DND-41 (cell line): ENCODE results near the gene C11orf98.

Experiments
- ATAC-seq: fragments of 200-7000 bp; cut with Tn5 transposase; 3 replicates; pipeline ENCODE4 v1.9.1; 2021; ENCODE audit warnings: low read depth; ENCODE audit not compliant: insufficient read depth
- DNase-seq: peaks from one replicate; pipeline ENCODE4 v3.0.0-alpha.2; 2020
- H2AFZ ChIP-seq: 2 replicates; pipeline ENCODE4 v1.6.0; 2012; ENCODE audit warnings: low read depth, low read length
- H3K27ac ChIP-seq: 2 replicates; pipeline ENCODE4 v1.5.1; 2012; ENCODE audit warnings: low read length, inconsistent platforms
- H3K27me3 ChIP-seq: fragments of 200-600 bp; sonication (generic); 2 replicates; pipeline ENCODE4 v1.6.0; 2012; ENCODE audit warnings: low read length, mild to moderate bottlenecking, inconsistent platforms; ENCODE audit not compliant: insufficient read depth, poor library complexity
- H3K36me3 ChIP-seq: 2 replicates; pipeline ENCODE4 v1.5.1; 2012; ENCODE audit warnings: low read length, inconsistent platforms; ENCODE audit not compliant: insufficient read depth
- H3K4me1 ChIP-seq: 2 replicates; pipeline ENCODE4 v1.5.1; 2012; ENCODE audit warnings: mild to moderate bottlenecking, low read length; ENCODE audit not compliant: insufficient read depth
- H3K4me2 ChIP-seq: 2 replicates; pipeline ENCODE4 v1.6.0; 2012; ENCODE audit warnings: mild to moderate bottlenecking, moderate library complexity, low read length, inconsistent platforms; ENCODE audit not compliant: insufficient read depth
- H3K4me3 ChIP-seq, 2 experiments: fragments of 200-600 bp in 1 of 2; shearing (Covaris generic) in 1 of 2; 2 replicates each; pipeline ENCODE4 v1.5.1; 2012 to 2016; ENCODE audit warnings: inconsistent platforms in 2 of 2, low read length in 2 of 2, mild to moderate bottlenecking in 2 of 2, low read depth in 1 of 2, moderate library complexity in 1 of 2
- H3K79me2 ChIP-seq: 2 replicates; pipeline ENCODE4 v1.6.0; 2012; ENCODE audit warnings: low read length, inconsistent platforms; ENCODE audit not compliant: insufficient read depth
- H3K9ac ChIP-seq: 2 replicates; pipeline ENCODE4 v1.6.0; 2012; ENCODE audit warnings: low read depth, mild to moderate bottlenecking, inconsistent platforms, low read length, moderate library complexity
- H3K9me3 ChIP-seq: 2 replicates; pipeline ENCODE4 v1.5.1; 2012; ENCODE audit warnings: low read length, moderate library complexity, mild to moderate bottlenecking, inconsistent platforms; ENCODE audit not compliant: insufficient read depth, severe bottlenecking
- H4K20me1 ChIP-seq: 2 replicates; pipeline ENCODE4 v1.6.0; 2012; ENCODE audit warnings: low read length; ENCODE audit not compliant: insufficient read depth
- EZH2 ChIP-seq: IDR thresholded peaks from 3 replicates; pipeline ENCODE4 v1.6.1; 2012; ENCODE audit warnings: borderline replicate concordance, low read depth, mild to moderate bottlenecking, moderate library complexity, low read length, inconsistent platforms; ENCODE audit not compliant: severe bottlenecking
- TF ChIP-seq, protein P1 (sequence below): IDR thresholded peaks from 2 replicates; pipeline ENCODE4 v1.5.1; 2012; ENCODE audit warnings: borderline replicate concordance, low read length, moderate library complexity, mild to moderate bottlenecking; ENCODE audit not compliant: poor library complexity, severe bottlenecking; ENCODE audit errors: extremely low read depth

The C11orf98 gene

DNA sequence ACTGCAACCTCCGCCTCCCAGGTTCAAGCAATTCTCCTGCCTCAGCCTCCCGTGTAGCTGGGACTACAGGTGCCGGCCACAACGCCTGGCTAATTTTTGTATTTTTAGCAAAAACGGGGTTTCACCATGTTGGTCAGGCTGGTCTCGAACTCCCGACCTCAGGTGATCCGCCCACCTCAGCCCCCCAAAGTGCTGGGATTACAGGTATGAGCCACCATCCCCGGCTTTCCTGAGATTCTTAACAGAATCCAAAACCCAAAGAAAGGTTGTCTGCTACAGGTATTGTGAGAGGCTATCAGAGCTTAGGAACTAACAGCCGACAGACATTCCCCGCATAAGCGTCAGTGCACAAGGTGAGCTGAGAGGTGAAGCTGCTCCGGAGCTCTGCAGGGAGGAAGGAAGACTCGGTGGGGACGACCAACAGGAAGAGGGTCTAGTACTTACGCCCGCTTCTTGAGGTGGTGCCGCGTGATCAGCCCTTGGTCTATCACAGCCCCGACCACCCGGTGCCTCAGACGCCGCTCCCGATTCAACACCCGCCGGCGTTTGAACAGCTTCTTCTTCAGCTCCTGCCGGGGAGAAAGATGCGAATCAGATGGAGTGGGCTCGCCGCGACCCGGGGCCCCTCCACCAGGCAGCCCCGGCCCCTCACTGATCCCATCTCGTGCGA, 470 bp downstream of the C11orf98 start:
- H3K79me2 ChIP-seq, result peaks cover 54% of the 10 kb centered on the region
- peak overlapping the region; percentile 83 for H3K27ac ChIP-seq
- peak; percentile 73 for DNase-seq

DNA sequence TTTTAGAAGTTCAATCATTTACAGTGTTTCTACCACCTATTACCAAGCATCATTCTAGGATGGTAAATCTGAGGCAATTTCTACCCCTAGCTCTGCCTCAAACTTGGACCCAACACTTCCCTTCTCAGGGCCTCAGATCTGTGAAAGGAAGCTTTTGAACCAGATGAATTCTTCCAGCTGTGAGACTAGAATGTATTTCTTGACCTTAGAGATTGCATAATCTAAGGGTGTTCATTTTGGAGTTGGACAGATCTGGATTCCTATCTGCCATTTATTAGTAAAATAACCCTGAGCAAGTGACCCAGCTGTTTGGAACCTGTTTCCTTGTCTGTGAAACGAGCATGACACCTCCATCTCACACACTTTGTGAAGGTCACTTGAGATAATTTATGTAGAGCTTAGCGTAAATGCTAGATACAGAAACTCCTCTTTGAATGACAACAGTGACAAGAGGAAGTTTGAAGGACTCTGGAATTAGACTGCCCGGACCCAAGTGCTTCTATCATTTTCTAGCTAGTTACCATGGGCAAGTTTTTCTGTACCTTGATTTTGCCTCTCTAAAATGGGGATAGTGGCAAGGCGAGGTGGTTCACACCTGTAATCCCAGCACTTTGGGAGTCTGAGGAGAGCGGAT, 8.1 kb downstream of the C11orf98 start:
- no peak overlapping the region for H3K4me2 ChIP-seq
- peaks cover 12% of the 10 kb centered on the region for H3K79me2 ChIP-seq
- no peak overlapping the region for H3K4me3 ChIP-seq
- 0 out of 2 replicates have a peak overlapping the region, but pooled peaks have one; percentile 16 for H3K9ac ChIP-seq
- H3K9me3 ChIP-seq, result no peaks in the 10 kb centered on the region
- DNase-seq (no peak), ATAC-seq (no peak)
- no peaks in the 10 kb centered on the region; the same call in 1 of the 2 replicates for H3K36me3 ChIP-seq
- H3K27ac ChIP-seq, result no peak overlapping the region
- TF ChIP-seq, protein P1, sequence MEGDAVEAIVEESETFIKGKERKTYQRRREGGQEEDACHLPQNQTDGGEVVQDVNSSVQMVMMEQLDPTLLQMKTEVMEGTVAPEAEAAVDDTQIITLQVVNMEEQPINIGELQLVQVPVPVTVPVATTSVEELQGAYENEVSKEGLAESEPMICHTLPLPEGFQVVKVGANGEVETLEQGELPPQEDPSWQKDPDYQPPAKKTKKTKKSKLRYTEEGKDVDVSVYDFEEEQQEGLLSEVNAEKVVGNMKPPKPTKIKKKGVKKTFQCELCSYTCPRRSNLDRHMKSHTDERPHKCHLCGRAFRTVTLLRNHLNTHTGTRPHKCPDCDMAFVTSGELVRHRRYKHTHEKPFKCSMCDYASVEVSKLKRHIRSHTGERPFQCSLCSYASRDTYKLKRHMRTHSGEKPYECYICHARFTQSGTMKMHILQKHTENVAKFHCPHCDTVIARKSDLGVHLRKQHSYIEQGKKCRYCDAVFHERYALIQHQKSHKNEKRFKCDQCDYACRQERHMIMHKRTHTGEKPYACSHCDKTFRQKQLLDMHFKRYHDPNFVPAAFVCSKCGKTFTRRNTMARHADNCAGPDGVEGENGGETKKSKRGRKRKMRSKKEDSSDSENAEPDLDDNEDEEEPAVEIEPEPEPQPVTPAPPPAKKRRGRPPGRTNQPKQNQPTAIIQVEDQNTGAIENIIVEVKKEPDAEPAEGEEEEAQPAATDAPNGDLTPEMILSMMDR, result no peak
- TF ChIP-seq EZH2, result no peak
- H3K4me1 ChIP-seq, result peaks cover 19% of the 10 kb centered on the region
- H4K20me1 ChIP-seq, result no peaks in the 10 kb centered on the region
- peak overlapping the region; percentile 25; the same call in 1 of the 2 replicates for H2AFZ ChIP-seq
- H3K27me3 ChIP-seq, result no peaks in the 10 kb centered on the region

More for the DNA sequence above, 470 bp downstream of the C11orf98 start:
- Histone ChIP-seq H3K27me3 (no peaks in the 10 kb centered on the region), H3K9ac (peak overlapping the region; percentile 76), H4K20me1 (peaks cover 10% of the 10 kb centered on the region), H3K4me2 (peak overlapping the region; percentile 86), H3K4me3 (peak overlapping the region; percentile 58 to 72), H3K36me3 (peaks cover 34% of the 10 kb centered on the region), H3K9me3 (no peaks in the 10 kb centered on the region), H2AFZ (peak overlapping the region; percentile 67), H3K4me1 (peaks cover 42% of the 10 kb centered on the region)
- TF ChIP-seq EZH2, result no peak
- TF ChIP-seq, protein P1, result no peak
- ATAC-seq, result peak; percentile 63

DNA sequence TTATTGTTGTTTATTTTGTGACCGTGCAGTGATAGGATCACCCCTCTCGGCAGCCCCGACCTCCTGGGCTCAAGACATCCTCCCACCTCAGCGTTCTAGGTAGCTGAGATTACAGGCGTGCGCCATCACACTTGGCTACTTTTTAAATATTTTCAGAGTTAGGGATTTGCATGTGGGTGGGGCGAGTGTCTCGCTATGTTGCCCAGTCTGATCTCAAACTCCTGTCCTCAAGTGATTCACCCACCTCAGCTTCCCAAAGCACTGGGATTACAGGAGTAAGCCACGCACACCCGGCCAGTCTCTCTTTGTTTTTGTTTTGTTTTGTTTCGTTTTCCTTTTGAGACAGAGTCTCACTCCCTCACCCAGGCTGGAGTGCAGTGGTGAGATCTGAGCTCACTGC, 10.7 kb downstream of the C11orf98 start:
- H3K27ac ChIP-seq, result no peak overlapping the region
- DNase-seq, result no peak

More for the DNA sequence above, 10.7 kb downstream of the C11orf98 start:
- peaks cover 31% of the 10 kb centered on the region for H3K79me2 ChIP-seq
- peak overlapping the region; percentile 67 for H2AFZ ChIP-seq
- H3K9ac ChIP-seq, result peak overlapping the region; percentile 84
- H3K27me3 ChIP-seq, result no peaks in the 10 kb centered on the region
- H4K20me1 ChIP-seq, result no peaks in the 10 kb centered on the region
- peaks cover 10% of the 10 kb centered on the region for H3K36me3 ChIP-seq
- peak overlapping the region; percentile 20 for H3K4me2 ChIP-seq
- H3K9me3 ChIP-seq, result no peaks in the 10 kb centered on the region
- no peak overlapping the region for H3K4me3 ChIP-seq
- TF ChIP-seq, protein P1, result no peak
- TF ChIP-seq EZH2, result no peak
- H3K4me1 ChIP-seq, result peaks cover 27% of the 10 kb centered on the region
- ATAC-seq, result no peak
